Measurements from ENCODE around the gene DGLUCY.

DNA sequence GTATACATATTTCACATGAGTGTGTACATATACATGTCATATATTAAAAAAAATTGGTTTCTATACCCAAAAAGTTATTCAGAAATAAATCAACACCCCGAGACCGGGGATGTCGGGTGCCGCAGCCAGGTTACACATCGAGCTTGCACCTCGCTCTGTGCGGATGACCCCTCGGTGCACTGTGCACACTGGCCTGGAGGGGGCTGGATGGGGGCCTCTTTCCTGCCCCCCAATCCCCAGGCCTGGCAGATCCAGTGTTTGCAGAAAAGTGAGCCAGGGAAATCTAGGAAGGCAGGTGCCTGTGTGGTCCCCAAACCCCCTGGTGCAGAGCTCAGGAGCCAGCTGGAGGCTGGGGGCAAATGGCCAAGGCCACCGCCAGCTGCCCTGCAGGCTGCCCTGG, 157.8 kb downstream of the DGLUCY start:
- TF ChIP-seq, protein P1, sequence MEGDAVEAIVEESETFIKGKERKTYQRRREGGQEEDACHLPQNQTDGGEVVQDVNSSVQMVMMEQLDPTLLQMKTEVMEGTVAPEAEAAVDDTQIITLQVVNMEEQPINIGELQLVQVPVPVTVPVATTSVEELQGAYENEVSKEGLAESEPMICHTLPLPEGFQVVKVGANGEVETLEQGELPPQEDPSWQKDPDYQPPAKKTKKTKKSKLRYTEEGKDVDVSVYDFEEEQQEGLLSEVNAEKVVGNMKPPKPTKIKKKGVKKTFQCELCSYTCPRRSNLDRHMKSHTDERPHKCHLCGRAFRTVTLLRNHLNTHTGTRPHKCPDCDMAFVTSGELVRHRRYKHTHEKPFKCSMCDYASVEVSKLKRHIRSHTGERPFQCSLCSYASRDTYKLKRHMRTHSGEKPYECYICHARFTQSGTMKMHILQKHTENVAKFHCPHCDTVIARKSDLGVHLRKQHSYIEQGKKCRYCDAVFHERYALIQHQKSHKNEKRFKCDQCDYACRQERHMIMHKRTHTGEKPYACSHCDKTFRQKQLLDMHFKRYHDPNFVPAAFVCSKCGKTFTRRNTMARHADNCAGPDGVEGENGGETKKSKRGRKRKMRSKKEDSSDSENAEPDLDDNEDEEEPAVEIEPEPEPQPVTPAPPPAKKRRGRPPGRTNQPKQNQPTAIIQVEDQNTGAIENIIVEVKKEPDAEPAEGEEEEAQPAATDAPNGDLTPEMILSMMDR (IDR thresholded peaks at IDR 0.05): no peak
- TF ChIP-seq POLR2A (IDR thresholded peaks at IDR 0.05): no peak

Data from Peyer's patch (tissue), 4 donors.